GM21717 (cell line): ENCODE results near the gene TRA2B.

Experiments
- ATAC-seq: cut with Tn5 transposase; IDR thresholded peaks from one replicate; pipeline ENCODE4 v1.9.1; 2021; ENCODE audit warnings: mild to moderate bottlenecking, moderate library complexity; ENCODE audit not compliant: unreplicated experiment

Gene TRA2B

DNA sequence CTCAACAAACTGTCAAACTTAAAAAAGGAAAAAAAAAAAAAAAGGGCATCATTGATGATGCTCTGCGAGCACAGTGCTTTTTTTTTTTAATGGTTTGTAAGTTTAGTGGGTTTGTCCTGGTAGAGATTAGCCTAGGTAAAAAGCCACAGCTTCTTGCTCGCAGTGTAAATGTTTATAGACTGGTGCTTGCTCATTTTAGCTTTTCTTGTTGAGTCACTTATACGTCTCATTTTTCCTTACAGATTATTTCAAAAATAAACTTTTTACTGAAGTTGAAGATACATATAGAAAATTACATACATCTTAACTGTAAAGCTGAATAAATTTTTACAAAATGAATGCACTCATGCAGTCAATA, 16.5 kb upstream of the TRA2B start:
- no peak for ATAC-seq

DNA sequence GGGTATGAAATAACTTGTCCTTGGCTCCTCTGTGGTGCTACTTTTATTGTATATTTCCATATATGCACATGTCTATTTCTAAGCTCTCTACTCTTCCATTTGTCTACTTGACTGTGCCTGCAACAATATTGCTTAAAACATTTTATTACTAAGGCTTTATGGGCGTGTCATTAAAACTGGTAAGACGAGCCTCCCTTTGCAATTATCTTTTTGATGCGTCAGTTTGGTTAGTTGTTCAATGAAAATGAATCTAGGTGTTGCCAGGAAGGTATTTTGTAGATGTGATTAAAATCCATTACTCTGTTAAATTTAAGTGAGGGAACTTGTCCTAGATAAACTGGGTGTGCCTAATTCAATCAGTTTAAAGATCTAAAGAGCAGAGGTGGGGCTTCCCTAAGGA, 12.9 kb upstream of the TRA2B start:
- ATAC-seq, result no peak

DNA sequence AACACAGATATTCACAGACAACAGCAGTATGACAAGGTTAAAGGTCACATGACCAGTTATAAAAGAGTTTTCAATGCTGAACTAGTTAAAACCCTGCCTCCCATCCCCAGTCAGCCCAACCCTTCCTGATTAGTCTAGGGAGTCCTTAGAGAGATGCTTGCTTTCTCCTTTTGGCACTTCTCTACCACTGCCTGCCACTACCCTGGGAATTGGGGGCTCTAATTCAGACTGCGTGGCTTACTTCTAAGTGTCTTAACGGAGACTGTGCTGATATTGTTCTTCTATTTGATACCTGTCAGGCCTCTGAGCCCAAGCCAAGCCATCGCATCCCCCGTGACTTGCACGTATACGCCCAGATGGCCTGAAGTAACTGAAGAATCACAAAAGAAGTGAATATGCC, 11.7 kb upstream of the TRA2B start:
- ATAC-seq, result no peak

DNA sequence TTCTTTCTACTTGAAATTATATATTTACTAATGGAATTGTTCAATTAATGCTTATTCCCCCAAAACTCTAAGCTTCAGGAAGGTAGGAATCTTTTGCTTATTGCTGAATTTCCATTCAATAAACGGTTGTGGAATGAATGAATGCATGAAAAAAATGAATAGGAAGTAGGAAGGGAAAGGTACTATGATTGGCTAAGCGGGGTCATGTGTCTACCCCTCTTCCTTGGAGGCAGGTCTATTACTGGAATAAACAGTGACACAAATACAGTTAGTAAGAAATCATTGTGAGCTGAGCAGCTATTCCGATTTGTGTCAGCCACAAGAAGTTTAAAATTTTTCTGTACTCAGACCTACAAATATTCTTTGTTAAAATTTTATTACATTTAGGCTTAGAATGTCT, 10.5 kb upstream of the TRA2B start:
- no peak for ATAC-seq

DNA sequence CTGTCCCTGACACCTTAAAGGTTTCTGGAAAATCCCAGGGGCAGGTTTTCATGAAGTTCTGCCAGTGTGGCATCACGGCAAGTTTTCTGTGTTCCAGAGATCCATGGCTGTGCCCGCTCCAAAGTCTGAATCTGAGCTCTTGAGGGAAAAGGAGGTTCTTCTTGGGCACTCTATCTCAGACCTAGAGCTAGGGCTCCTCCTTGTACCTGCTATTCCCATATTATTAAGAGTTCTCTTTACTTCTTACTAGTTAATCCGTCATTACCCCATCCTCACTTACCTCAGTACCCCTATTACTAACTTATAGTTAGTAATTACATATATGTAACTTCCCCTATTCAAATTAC, 5.9 kb upstream of the TRA2B start:
- ATAC-seq, result peak; percentile 22

DNA sequence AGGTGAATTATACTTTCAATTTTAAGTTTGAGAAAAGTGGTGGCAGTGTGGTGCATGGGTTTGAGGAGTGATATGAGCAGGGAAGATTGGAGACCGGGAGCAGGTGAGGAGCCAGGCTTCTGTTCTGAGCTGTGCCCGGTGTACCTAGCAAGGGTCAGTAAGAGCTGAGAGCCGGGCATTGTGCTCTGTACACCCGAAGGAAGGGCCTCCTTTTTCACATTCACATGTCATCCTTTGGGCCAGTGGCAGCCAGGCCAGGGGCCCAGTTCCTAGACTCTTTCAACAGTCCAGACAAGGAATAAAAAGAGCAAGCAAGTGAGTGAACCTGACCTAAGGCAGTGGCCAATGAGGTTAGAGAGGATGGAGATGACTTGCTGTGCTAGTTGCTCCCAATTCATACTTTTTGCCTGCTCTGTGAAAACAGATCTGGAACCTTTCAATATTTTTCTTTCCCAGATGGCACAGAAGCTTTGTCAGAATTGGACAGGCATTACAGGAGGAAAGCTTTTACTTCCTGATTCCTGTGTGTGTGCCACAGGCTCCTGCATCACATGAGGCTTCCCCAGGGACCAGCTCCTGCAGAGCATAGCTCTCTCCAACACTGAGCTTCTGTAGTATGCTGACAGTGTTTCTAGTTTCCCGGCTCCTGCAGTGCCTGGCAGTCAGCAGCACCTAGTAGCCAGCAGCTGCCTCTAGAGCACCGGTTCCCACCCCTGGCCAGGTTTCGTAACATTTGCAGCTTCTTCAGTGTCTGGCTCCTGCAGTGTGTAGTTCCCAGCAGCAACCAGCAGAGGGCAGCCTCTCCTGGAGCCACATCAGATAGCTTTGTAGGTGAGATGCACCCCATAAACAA, 5.3 kb upstream of the TRA2B start:
- ATAC-seq, result peak; percentile 88

DNA sequence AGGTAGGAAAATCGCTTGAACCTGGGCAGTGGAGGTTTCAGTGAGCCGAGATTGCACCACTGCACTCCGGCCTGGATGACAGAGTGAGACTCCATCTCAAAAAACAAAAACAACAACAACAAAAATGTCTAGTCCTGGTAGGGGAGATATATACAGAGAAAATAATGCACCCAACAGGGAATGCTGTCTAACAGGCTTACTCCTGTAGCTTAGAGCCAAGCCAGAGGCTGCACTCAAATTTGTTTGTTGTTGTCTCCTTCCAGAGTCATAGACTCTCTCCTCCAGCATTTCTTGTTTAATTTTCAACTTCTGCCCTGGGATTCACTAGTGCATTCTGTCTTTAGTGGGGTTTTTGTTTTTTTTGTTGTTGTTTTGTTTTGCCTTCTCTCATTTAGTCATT, 4.6 kb upstream of the TRA2B start:
- ATAC-seq, result no peak

DNA sequence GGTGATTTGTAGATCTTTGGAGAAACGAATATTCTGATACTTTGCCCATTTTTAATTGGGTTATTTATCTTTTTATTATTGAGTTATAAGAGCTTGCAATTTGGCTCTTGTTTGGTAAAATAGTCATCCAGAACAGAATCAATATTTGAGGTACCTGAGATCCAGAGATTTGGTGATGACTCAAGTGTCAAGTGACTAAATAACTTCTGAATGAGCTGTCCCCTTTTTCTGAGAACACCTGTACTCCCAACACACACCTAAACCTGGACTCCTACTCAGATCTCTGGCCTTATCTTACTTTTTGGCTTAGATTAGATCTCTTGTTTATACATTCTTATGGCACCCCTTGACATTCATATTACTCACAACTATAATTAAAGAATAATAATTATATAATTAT, 3.1 kb upstream of the TRA2B start:
- no peak for ATAC-seq

DNA sequence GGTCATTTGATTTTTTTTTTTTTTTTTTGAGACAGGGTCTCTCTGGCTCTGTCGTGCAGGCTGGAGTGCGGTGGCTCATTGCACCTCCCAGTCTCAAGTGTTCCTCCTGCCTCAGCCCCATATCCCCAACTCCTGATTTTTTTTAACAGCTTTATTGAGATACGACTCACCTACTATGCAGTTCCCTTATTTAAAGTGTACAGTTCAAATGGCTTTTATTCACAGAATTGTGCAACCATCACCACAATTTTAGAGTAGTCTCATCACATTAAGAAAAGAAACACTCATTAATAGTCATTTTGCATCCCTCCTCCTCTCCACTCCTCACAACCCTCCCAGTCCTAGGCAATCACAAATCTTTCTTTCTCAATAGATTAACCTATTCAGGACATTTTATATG, 1.9 kb upstream of the TRA2B start:
- ATAC-seq, result no peak

DNA sequence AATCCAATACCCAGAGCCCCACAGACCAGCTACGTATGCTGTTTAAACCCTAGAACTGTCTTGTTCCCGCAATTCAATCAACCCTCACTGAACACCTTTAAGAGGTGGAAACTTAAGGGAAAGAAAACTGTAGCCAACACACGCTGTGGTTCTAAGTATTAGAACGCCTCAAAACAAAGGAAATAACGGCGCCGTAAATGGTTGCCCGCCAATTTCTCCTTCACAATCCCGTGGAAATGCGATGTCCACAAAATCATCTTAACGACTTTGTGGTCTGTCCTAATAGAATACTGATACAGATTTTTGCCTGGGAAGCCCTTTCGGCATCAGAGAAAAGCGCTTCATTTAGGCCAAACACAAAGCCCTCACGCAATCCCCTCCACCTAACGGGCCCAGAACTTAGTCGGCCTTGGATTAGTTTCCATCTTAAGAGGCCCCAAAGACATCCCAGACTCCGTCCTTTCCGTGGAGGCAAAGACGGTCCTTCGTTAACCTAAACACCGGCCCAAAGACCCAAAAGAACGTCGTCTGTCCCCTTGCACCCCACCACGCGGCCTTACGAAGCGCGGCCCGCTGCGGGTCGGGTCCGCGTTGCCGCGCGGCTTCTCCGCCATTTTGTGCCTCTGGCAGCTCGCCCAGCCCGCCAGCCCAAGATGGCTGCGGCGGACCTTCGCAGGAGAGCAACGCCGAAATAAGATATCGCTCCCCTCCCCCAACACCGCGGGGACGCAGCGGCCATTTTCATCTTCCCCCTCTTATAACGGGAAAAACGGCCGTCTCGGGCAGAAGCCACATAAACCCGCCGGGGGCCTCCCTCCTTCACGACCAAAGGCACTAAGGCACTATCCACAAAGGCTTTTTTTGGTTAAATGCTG, 763 bp downstream of the TRA2B start:
- ATAC-seq, result peak; percentile 45

DNA sequence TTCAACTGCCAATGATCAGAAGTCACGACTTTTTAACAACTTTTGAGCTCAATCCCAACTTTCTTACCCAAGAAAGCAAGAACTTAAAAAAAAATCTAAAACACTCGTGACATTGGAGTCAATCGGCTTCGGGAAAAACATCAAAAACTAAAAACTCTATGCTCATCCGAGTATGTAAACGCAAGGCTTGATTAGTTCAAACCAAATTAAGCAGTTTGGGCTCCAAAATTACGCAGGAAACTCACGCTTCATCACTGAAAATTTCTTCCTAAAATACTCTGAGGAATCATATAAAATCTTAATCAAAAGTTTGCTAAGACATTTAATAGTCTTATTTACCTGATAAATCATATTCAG, 1.6 kb downstream of the TRA2B start:
- no peak for ATAC-seq

DNA sequence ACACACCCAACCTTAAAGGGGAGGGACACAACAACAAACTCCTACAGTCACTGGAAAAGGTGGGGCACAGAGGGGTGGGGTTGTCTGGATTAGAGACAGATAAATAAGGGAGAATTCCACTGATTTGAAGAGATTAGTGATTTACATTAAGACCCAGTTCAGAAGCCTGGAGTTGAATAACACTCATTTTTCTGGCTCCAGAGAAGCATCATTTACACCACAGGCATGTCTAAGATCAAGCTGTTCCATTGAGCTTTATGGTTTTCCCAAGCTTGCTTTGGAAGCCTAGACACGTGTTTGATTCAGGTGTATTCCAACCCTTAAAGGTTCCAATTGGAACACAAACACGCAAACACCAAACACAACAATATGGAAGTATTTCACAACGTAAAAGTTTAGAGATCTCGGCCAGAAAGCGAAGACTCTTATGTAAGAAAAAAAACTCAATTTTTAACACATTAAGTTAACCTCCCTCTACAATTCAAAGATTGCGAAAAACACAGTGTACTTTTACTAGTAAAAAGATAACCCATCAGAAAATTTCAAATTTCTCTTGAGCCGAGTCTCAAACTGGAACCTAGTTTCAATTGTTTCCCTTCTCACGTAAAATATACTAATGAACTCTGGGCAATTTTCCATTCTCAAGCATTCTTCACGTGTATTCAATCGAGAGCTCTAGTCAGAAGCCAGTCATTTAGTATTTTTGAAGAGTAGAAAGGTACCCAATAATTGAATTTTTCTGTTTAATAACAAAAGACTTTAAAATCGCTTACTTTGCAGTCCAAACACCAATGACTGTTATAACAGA, 2.1 kb downstream of the TRA2B start:
- no peak for ATAC-seq

DNA sequence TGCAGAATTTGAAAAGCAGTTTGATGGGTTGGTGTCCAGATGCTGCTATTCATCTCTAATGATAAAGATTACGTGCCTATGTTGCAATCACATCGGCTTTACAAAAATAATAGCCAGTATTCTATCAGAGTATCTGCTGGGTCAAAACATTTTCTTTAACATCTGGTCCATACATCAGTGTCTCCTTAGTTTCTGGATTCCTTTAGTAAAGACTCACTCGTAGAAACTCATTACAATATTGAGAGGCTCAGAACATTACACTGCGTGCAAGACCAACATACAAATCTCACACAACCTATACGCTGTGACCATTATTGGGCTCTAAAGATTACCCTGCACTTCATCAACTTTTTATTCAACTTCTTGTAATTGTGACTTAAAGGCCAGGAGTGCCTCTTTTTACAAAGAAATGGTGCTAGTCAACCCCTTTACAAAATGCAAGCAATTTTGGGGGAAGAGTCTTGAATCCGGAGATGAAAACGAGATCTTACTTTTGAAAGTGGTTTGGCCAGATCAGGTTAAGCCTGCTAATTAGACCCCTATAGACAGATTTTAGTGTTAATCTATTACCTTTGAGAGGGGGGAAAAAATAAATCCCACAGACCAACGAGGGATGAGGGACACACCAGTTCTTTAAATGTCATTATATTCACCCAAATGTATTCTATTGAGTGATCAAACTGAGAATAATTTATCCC, 2.9 kb downstream of the TRA2B start:
- no peak for ATAC-seq

DNA sequence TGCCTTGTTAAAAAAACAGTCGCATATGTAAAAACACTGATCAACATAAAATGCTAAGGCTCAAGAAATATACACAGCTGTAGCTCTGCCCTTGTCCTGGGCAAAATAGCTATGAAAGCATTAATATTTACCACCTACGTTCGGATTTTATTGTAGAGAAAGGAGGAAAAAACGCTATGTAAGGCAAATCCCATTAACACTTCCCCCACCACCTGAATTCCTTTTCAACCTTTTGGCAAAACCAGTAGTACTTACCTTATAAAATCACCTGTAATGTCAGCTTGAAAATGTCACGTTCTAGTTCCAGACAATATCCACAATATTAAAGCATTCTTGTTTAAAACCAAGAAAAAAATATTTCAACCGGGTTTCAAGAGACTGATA, 3.6 kb downstream of the TRA2B start:
- no peak for ATAC-seq

DNA sequence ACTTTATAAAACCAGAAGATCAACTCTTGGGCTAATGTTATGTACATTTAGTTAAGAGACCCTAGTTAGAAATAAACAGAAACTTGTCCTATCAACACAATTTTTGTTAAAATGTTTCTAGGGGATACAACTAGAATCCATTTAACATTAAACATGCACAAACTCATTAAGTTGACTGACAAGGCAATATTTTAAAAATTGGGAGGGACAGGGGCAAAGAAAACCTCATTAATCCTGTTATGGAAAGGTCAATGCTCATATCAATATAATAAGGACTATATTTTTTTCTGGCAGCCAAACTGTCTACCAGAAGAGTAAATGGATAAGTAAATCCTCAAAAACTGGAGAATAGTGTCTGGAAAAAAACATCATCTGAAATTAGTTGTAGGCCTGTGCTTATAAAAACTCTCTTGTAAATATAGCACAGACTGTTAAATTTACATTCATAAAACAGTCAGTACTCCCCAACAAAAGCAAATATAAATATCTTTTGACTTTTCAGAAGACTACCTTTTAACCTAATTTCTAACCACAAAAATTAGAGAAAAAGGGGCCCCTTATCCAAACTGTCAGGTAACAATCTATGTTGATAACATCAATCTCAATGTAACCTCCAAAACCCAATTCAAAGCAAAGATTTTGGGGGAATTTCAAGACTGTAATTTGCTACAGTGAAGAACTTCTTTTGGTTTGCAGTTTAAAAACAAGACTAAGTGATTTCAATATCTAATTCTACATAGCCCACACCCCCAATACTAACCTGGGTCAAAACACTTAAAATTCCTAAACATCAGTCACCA, 4.2 kb downstream of the TRA2B start:
- ATAC-seq, result no peak

DNA sequence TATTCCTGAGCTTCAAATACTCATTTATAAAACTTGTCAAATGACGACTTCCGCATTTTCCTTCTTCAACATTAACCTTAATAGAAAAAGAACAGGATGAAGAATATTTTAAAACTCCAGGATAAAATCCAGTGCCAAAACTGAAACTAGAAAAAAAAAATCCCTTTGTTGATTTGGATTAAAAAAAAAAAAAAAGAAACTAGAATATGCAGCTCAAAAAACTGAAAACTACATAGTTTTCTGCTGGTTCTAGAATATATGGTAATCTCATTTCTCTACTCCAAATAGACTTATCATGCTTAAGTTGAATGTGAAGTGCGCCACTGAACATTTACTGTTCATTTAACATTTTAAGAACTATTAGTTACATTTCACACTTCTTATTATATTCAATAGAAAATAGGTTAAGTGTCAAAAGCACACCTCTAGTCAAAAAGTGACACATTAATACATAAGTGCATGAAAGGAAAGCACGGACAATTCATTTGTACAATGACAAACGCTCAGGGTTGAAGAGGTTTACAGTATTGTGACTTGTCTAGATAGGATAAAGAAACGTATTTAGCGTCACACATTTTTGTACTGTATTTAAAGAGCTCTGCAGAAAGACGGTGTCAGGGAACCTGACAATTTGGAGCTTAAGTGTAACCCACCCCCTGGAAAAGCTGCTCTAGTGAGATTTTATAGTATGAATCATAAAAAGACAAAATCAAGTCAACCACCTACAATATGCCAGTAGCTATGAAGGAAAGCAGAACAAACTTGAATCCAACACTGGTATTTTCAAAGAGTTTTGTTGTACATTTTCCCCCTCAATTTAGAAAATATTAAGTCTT, 5.8 kb downstream of the TRA2B start:
- ATAC-seq, result no peak

DNA sequence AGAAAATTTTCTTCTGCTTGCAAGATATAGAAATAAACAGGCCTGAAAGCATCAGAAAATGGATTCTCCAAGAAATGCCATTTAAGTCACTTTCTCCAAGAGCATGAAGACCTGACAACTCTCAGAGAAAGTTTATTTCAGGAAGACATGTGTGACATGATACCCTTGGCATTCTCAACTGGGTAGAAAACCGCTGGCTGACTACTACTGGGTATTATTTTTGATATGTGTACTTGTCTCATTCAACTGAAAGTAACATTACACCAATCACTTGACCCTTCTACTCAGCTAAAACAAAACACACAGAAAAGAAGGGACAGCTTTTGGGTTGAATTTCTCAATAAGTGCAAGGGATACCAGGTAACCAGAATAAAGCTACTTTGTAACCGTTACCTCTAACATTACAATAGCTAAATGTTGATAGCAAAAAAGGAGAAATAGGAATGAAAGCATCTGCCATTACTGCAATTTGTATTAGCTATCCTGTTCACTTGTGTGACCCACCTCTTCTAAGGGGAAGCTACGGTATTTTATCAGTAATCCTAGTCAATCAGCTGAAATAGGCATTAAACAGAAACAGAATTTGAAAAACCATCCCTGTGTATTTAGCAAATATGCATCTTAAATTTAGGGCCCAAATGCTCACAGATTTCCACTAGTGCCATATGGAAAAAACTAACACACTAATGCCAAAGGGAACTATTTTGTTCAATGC, 7.3 kb downstream of the TRA2B start:
- ATAC-seq, result no peak
